Brain microvascular endothelial cell (primary cell): Measurements from ENCODE around the gene FAT2.

Experiments used
- DNase-seq: peaks from one replicate; pipeline ENCODE4 v3.0.0-alpha.2; 2020
- H3K27ac ChIP-seq: fragments of 250-450 bp; sonication (Bioruptor Pico); 2 replicates; pipeline ENCODE4 v1.5.1; 2020; ENCODE audit warnings: mild to moderate bottlenecking, moderate library complexity
- H3K27me3 ChIP-seq: fragments of 250-450 bp; sonication (Bioruptor Pico); replicated peaks from 2 replicates; pipeline ENCODE4 v1.5.1; 2020; ENCODE audit warnings: mild to moderate bottlenecking
- H3K36me3 ChIP-seq: fragments of 250-450 bp; sonication (Bioruptor Pico); replicated peaks from 2 replicates; pipeline ENCODE4 v1.5.1; 2020; ENCODE audit warnings: mild to moderate bottlenecking
- H3K4me3 ChIP-seq: 2 replicates; pipeline ENCODE4 v1.5.1; 2011; ENCODE audit warnings: low read depth, mild to moderate bottlenecking, control low read depth, low read length, moderate library complexity
- in situ Hi-C: cut with HindIII; loops from 2 replicates; pipeline ENCODE4 v1.10.0; 2017; ENCODE audit warnings: low sequenced_read_pairs, low pct_ligation_motif_present
- TF ChIP-seq, protein P1 (sequence below): IDR thresholded peaks from 2 replicates; pipeline ENCODE4 v1.5.1; 2011; ENCODE audit warnings: low read depth, mild to moderate bottlenecking, moderate library complexity, low read length, control low read depth, inconsistent platforms; ENCODE audit errors: missing control alignments

Gene FAT2

GRCh38 chr5:151591144-151591819, at the start of gene FAT2:
TSS of gene FAT2 (minus strand) at chr5:151591331. CDS start at chr5:151568931, 22,400 bp downstream.
- DNase-seq = no peak
- TF ChIP-seq, protein P1, sequence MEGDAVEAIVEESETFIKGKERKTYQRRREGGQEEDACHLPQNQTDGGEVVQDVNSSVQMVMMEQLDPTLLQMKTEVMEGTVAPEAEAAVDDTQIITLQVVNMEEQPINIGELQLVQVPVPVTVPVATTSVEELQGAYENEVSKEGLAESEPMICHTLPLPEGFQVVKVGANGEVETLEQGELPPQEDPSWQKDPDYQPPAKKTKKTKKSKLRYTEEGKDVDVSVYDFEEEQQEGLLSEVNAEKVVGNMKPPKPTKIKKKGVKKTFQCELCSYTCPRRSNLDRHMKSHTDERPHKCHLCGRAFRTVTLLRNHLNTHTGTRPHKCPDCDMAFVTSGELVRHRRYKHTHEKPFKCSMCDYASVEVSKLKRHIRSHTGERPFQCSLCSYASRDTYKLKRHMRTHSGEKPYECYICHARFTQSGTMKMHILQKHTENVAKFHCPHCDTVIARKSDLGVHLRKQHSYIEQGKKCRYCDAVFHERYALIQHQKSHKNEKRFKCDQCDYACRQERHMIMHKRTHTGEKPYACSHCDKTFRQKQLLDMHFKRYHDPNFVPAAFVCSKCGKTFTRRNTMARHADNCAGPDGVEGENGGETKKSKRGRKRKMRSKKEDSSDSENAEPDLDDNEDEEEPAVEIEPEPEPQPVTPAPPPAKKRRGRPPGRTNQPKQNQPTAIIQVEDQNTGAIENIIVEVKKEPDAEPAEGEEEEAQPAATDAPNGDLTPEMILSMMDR = no peak

GRCh38 chr5:151638619-151639018, 47.5 kb upstream of the FAT2 start:
- in situ Hi-C loops = no loop called here
- Histone ChIP-seq H3K36me3 (no peaks in the 10 kb centered on the region), H3K27ac (no peak overlapping the region), H3K27me3 (no peaks in the 10 kb centered on the region), H3K4me3 (no peak overlapping the region)
- DNase-seq = no peak
- TF ChIP-seq, protein P1 = no peak

More at GRCh38 chr5:151591144-151591819, at the start of gene FAT2:
- in situ Hi-C loops = no loop called here
- no peaks in the 10 kb centered on the region for H3K27me3 ChIP-seq
- H3K36me3 ChIP-seq = no peaks in the 10 kb centered on the region
- H3K27ac ChIP-seq = no peak within 1 kb of the TSS
- H3K4me3 ChIP-seq = no peak within 1 kb of the TSS

DNA sequence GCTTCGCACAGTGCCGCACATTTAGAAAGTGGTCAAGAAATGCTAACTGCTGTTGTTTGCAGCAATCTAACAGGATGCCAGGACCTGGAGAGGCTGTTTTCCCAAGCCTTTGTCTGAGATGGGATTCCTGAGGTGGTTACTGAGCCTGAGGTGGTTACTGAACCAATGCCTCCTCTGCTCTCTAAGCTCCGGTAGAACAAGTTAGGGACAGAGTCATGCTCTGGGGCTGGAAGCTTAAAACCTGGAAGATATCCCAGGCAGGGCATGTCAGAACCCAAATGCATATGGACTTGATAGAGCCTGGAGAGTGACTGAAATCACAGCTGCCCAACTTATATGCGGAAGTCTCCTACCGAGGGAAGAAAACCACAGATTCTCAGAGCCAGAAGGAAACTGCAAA, 46.5 kb upstream of the FAT2 start:
- no peak overlapping the region for H3K27ac ChIP-seq
- in situ Hi-C loops = no loop called here
- DNase-seq = no peak
- TF ChIP-seq, protein P1 = no peak
- no peak overlapping the region for H3K4me3 ChIP-seq
- H3K27me3 ChIP-seq = no peaks in the 10 kb centered on the region
- no peaks in the 10 kb centered on the region for H3K36me3 ChIP-seq

- in situ Hi-C loops = no loop called here
Observed at GRCh38 chr5:151633892-151634291, 42.8 kb upstream of the FAT2 start.

DNA sequence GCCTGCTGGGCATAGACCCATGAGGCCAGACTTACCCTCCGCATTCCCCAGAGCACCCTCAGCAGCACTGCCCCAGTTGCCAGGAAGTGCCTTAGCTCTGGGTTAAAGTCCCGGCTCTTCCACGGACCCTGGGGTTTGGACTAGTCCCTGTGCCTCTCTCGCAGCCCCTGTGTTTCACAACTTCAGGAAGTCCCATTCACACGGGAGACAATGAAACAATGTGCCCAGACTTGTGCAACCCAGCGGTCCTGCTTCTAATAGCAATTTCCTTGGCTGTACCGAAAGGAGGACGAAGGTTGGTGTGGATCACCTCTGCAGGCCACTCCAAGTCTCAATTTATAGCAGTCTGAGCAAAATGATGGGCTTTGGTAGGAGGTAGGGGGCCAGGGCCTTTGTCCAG, 41.8 kb upstream of the FAT2 start:
- TF ChIP-seq, protein P1 = no peak
- Histone ChIP-seq H3K27me3 (no peaks in the 10 kb centered on the region), H3K27ac (no peak overlapping the region), H3K4me3 (no peak overlapping the region), H3K36me3 (no peaks in the 10 kb centered on the region)
- no peak for DNase-seq
- in situ Hi-C loops = no loop called here

More at GRCh38 chr5:151633892-151634291, 42.8 kb upstream of the FAT2 start:
- Histone ChIP-seq H3K4me3 (no peak overlapping the region), H3K27ac (no peak overlapping the region), H3K27me3 (no peaks in the 10 kb centered on the region), H3K36me3 (no peaks in the 10 kb centered on the region)
- DNase-seq = no peak
- TF ChIP-seq, protein P1 = no peak

DNA sequence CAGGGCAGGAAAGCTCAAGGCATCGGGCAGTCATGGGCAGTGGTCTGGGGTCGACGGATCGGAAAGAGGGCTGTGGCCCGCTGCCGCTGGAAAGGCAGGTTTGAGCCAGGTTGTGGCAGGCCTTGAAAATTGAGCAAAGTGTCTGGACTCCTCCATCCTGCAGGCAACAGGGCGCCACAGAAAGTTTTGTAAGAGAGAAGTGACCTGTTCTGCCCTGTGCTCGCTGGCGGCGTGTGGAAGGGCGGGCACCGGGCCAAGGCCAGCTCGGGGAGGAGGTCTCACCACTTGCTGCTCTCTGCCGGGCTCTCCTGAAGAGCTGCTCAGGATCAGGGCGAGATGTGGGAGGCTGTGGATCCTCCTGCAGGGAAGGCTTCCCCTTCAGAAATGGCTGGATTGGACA, 41.4 kb upstream of the FAT2 start:
- Histone ChIP-seq H3K36me3 (no peaks in the 10 kb centered on the region), H3K27ac (no peak overlapping the region), H3K4me3 (no peak overlapping the region), H3K27me3 (no peaks in the 10 kb centered on the region)
- no peak for DNase-seq
- in situ Hi-C loops = no loop called here
- TF ChIP-seq, protein P1 = no peak
